Colonic mucosa (tissue), 4 donors: ENCODE results near the gene USE1. TPM values are rescaled to one million over a fixed set of nuclear protein-coding genes. Genes with fewer than 3 reads are reported as not detected.

Source experiments
- DNase-seq: peaks from one replicate; pipeline ENCODE4 v3.0.0-alpha.2; 2020
- H3K27ac ChIP-seq: fragments of 200-600 bp; one replicate; pipeline ENCODE4 v1.8.0; 2021
- H3K27me3 ChIP-seq: fragments of 200-600 bp; one replicate; pipeline ENCODE4 v1.8.0; 2021
- H3K36me3 ChIP-seq: fragments of 200-600 bp; one replicate; pipeline ENCODE4 v1.8.0; 2021
- H3K4me1 ChIP-seq: fragments of 200-600 bp; one replicate; pipeline ENCODE4 v1.8.0; 2021; ENCODE audit warnings: mild to moderate bottlenecking
- H3K4me3 ChIP-seq: fragments of 200-600 bp; one replicate; pipeline ENCODE4 v1.8.0; 2021
- H3K9ac ChIP-seq, 2 donors: one replicate each; pipeline ENCODE4 v1.7.0; 2013; ENCODE audit warnings: control low read depth in 2 of 2, low read depth in 2 of 2, low read length in 2 of 2
- H3K9me3 ChIP-seq: fragments of 200-600 bp; one replicate; pipeline ENCODE4 v1.8.0; 2021
- intact Hi-C: fragments of 100-400 bp; cut with DNase I; formaldehyde crosslinking; loops from one replicate; pipeline ENCODE4 v1.14.1; 2022
- total RNA-seq, 2 donors: library from RNA; stranded (reverse); fragmentation: NEBNext Ultra II Directional in 1 of 2; extraction: Animal tissue kit (Norgen Biotek cat#: 25700) in 1 of 2; gene quantifications; one replicate each; pipeline ENCODE4 v1.2.1, GENCODE V29; 2021
- TF ChIP-seq, protein P1 (sequence below): fragments of 200-600 bp; IDR thresholded peaks from one replicate; pipeline ENCODE4 v1.8.0; 2022; ENCODE audit warnings: antibody characterized with exemption, mild to moderate bottlenecking
- donor health status: healthy.
- donor health status: DM: no; HTN: no; CAD: no.
- donor health status: DM: no; HTN: no; CAD: no.

The USE1 gene, protein sequence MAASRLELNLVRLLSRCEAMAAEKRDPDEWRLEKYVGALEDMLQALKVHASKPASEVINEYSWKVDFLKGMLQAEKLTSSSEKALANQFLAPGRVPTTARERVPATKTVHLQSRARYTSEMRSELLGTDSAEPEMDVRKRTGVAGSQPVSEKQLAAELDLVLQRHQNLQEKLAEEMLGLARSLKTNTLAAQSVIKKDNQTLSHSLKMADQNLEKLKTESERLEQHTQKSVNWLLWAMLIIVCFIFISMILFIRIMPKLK
- total RNA-seq = 10 to 100 TPM; 18.2 to 22.4 TPM

DNA sequence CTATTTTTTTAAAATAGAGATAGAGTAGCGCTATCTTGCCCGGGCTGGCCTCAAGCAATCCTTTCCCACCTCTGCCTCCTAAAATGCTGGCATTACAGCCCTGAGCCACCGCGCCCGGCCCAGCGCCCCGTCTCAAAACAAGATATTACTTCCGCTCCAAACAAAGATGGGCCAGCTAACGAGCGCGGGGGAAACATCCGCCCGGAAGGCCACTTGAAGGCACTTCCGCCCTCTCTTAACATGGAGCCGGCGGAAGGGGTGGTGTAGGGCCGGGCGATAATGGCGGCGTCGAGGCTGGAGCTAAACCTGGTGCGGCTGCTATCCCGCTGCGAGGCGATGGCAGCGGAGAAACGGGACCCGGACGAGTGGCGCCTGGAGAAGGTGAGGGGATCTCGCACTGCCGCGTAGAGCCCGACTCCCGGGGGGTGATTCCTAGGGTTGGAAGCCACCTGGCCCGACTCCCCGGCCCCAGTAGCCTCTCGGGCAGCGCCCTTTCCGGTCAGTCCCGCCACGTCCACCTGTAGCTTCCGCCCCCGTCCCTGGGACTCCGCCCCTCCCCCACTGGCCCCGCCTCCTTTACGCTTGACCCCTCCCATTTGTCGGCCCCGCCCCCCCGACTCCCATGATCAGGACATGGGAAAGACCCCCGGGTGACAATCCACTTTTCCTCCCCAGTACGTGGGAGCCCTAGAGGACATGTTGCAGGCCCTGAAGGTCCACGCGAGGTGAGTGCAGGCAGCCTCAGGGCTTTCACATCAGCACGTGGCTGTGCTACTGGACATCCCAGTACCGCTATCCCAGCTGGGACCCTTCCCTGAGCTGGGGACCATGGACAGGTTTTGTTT lies at the start of gene USE1:
Gene USE1 (plus strand): TSS at position 231 of the 845 bp plus-strand sequence. CDS start 49 bp downstream, at position 280.
- Histone ChIP-seq H3K27ac (peak within 1 kb of the TSS; percentile 77), H3K36me3 (no peaks in the 10 kb centered on the region), H3K9me3 (no peaks in the 10 kb centered on the region), H3K4me3 (peak within 1 kb of the TSS; percentile 51), H3K27me3 (no peaks in the 10 kb centered on the region), H3K9ac (peak within 1 kb of the TSS; percentile 84 to 95), H3K4me1 (peaks cover 8% of the 10 kb centered on the region)
- peak; percentile 92 for DNase-seq
- intact Hi-C loops = no loop called here
- TF ChIP-seq, protein P1, sequence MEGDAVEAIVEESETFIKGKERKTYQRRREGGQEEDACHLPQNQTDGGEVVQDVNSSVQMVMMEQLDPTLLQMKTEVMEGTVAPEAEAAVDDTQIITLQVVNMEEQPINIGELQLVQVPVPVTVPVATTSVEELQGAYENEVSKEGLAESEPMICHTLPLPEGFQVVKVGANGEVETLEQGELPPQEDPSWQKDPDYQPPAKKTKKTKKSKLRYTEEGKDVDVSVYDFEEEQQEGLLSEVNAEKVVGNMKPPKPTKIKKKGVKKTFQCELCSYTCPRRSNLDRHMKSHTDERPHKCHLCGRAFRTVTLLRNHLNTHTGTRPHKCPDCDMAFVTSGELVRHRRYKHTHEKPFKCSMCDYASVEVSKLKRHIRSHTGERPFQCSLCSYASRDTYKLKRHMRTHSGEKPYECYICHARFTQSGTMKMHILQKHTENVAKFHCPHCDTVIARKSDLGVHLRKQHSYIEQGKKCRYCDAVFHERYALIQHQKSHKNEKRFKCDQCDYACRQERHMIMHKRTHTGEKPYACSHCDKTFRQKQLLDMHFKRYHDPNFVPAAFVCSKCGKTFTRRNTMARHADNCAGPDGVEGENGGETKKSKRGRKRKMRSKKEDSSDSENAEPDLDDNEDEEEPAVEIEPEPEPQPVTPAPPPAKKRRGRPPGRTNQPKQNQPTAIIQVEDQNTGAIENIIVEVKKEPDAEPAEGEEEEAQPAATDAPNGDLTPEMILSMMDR = no peak

DNA sequence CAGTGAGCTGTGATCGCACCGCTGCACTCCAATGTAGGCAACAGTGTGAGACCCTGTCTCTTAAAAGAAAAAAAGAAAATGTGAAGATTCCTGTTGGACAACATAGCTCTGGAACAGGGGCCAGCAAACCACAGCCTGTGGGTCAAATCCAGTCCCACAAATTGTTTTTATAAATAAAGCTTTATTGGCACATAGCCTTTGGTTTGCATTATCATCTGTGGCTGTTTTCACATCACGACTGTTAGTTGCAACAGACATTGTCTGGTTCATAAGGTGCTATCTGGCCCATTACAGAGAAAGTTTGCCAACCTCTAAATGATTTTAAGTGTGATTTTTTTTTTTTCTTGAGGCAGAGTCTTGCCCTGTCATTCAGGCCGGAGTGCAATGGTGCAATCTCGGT lies 49.4 kb upstream of the USE1 start:
- TF ChIP-seq, protein P1 = no peak
- H3K36me3 ChIP-seq = peaks cover 15% of the 10 kb centered on the region
- H3K4me3 ChIP-seq = no peak overlapping the region

DNA sequence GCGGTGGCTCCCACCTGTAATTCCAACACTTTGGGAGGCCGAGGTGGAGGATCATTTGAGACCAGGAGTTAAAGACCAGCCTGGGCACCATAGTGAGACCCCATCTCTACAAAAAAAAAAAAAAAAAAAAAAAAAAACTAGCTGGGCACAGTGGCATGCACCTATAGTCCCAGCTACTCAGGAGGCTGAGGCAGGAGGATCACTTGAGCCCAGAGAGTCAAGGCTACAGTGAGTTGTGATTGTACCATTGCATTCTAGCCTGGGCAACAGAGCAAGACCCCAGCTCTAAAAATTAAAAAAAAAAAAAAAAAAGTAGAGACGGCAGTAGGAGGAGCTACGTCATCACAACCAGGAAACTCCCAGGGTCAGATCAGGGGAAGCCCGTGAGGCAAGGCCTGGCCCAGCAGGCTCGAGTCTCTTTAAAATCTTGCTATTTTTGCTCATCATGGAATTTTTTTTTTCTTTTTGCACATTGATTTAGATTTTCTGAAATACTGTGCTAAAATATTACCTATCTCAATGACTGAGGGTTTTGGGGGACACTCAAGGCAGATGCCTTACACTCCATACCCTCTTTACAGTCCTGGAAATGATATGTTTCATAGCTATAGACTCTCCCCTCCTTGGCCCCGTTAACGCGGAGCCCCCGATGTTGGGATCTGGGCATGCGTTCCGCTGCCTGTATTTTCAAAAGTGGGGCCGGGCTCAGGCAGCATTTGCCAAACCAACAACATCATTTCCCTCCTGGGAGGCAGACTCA lies 44.4 kb upstream of the USE1 start:
- intact Hi-C loops = no loop called here
- Histone ChIP-seq H3K36me3 (peaks cover 9% of the 10 kb centered on the region), H3K27ac (no peak overlapping the region), H3K9ac (no peak overlapping the region), H3K4me1 (no peaks in the 10 kb centered on the region), H3K27me3 (no peaks in the 10 kb centered on the region), H3K9me3 (no peaks in the 10 kb centered on the region), H3K4me3 (no peak overlapping the region)
- DNase-seq = no peak
- TF ChIP-seq, protein P1 = no peak

More for the DNA sequence above, 49.4 kb upstream of the USE1 start:
- Histone ChIP-seq H3K9ac (no peak overlapping the region), H3K27me3 (no peaks in the 10 kb centered on the region), H3K27ac (no peak overlapping the region), H3K4me1 (no peaks in the 10 kb centered on the region), H3K9me3 (no peaks in the 10 kb centered on the region)
- DNase-seq = no peak
- intact Hi-C loops = no loop called here

DNA sequence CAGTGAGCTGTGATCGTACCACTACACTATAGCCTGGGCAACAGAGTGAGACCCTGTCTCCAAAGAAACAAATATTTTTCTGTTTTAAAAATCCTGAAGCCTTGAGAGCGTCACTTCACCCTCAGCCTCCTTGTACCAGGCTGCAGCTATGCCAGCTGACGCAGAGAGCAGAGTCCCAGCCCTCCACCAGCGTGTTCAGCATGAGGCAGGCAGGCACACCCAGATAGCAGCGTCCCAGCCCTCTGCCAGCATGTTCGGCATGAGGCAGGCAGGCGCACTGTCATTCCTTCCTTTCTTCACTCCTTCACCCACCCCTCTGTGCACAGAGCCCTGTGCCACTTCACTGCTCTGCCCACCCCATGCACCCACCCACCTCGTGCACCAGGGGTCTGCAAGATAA lies 43.3 kb upstream of the USE1 start:
- Histone ChIP-seq H3K9ac (no peak overlapping the region), H3K27ac (no peak overlapping the region), H3K36me3 (peaks cover 9% of the 10 kb centered on the region), H3K27me3 (no peaks in the 10 kb centered on the region), H3K4me1 (no peaks in the 10 kb centered on the region), H3K9me3 (no peaks in the 10 kb centered on the region), H3K4me3 (no peak overlapping the region)
- intact Hi-C loops = no loop called here
- no peak for DNase-seq
- TF ChIP-seq, protein P1 = no peak

DNA sequence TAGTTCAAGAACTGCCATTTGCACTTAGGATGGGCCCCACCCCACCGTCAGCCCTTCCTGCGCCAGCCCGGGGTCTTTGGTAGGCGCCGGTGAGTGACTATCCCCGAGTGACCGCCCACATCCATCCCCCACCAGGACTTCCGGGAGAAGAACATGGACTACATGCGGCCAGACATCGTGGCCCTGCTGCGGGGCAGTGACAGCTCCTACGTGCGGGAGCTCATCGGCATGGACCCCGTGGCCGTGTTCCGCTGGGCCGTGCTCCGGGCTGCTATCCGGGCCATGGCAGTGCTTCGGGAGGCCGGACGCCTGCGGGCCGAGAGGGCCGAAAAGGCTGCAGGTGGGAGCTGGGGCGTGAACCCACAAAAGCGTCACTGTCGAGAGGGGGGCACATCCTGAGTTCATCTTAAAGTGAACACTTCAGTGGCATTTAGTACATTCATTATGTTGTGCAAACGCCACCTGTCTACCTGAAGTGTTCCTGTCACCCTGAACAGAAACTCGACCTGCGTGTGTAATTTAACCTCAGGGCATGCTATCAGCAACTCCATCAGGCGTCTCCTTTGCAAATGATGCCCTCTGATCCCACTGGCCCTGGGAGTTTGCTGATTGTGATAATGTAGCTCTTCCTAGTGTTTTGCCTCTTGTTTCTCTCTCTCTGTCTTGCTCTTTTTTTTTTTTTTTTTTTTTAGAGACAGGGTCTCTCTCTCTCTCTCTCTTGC lies 42.4 kb upstream of the USE1 start:
- Histone ChIP-seq H3K9me3 (no peaks in the 10 kb centered on the region), H3K27ac (no peak overlapping the region), H3K4me3 (no peak overlapping the region), H3K4me1 (no peaks in the 10 kb centered on the region), H3K36me3 (peaks cover 9% of the 10 kb centered on the region), H3K27me3 (no peaks in the 10 kb centered on the region), H3K9ac (no peak overlapping the region)
- TF ChIP-seq, protein P1 = no peak
- no peak for DNase-seq
- intact Hi-C loops = no loop called here
